SU-DHL-6 (cell line): ENCODE data around the gene ARHGEF17.

ENCODE experiments used
- CTCF ChIP-seq: fragments of 200-600 bp; sonication (generic); IDR thresholded peaks from one replicate; pipeline ENCODE4 v1.5.1; 2017; ENCODE audit warnings: antibody characterized with exemption, mild to moderate bottlenecking, low read length, moderate library complexity; ENCODE audit not compliant: insufficient read depth, poor library complexity, severe bottlenecking
- EZH2phosphoT487 ChIP-seq: fragments of 200-600 bp; sonication (generic), shearing (Covaris generic); conservative IDR thresholded peaks from 2 replicates; pipeline ENCODE4 v1.6.1; 2018; ENCODE audit warnings: mild to moderate bottlenecking, antibody characterized with exemption, low read length, moderate library complexity, mixed read lengths

GRCh38 chr11:73324116-73324515 lies 16.0 kb downstream of the ARHGEF17 start:
- TF ChIP-seq CTCF (no peak), EZH2phosphoT487 (no peak)
